GDM1 (cell line): ENCODE data around the gene ELMO3.

ENCODE experiments used
- DNase-seq: peaks from one replicate; lab custom pipeline; 2025; lab: John Stamatoyannopoulos, UW

Gene ELMO3

GRCh38 chr16:67223992-67224391 is 25.1 kb downstream of the ELMO3 start:
- no peak for DNase-seq

- DNase-seq: no peak
Measured at GRCh38 chr16:67226295-67226803, 27.4 kb downstream of the ELMO3 start.

- DNase-seq: peak; percentile 91
Measured at GRCh38 chr16:67226804-67227566, 28.1 kb downstream of the ELMO3 start, which contains the start of gene TMEM208. Gene TMEM208 (plus strand): TSS chr16:67227130. CDS start chr16:67227219, 89 bp downstream.

- DNase-seq: no peak
Measured at GRCh38 chr16:67227567-67227921, 28.6 kb downstream of the ELMO3 start.

- no peak for DNase-seq
Measured at GRCh38 chr16:67228034-67228785, 29.3 kb downstream of the ELMO3 start.

GRCh38 chr16:67228905-67229304 is 30.0 kb downstream of the ELMO3 start:
- no peak for DNase-seq

- DNase-seq: no peak
Measured at GRCh38 chr16:67229906-67230808, 31.2 kb downstream of the ELMO3 start.

GRCh38 chr16:67230809-67231660 is 32.1 kb downstream of the ELMO3 start:
- no peak for DNase-seq

GRCh38 chr16:67233596-67233995 is 34.7 kb downstream of the ELMO3 start:
- DNase-seq: no peak

- DNase-seq: no peak
Measured at GRCh38 chr16:67234180-67234597, 35.3 kb downstream of the ELMO3 start.

- DNase-seq: no peak
Measured at GRCh38 chr16:67235816-67236562, 37.1 kb downstream of the ELMO3 start.

- DNase-seq: peak; percentile 2
Measured at GRCh38 chr16:67236563-67237395, 37.8 kb downstream of the ELMO3 start.

- no peak for DNase-seq
Measured at GRCh38 chr16:67237396-67238277, 38.7 kb downstream of the ELMO3 start.

- DNase-seq: no peak
Measured at GRCh38 chr16:67238278-67238575, 39.3 kb downstream of the ELMO3 start.

- DNase-seq: no peak
Measured at GRCh38 chr16:67238806-67239470, 40.0 kb downstream of the ELMO3 start.

GRCh38 chr16:67240506-67240905 is 41.6 kb downstream of the ELMO3 start:
- DNase-seq: no peak

- no peak for DNase-seq
Measured at GRCh38 chr16:67241008-67241900, 42.3 kb downstream of the ELMO3 start.
